ENCODE results near the gene TMEM17. TPM values are rescaled to one million over a fixed set of nuclear protein-coding genes. Genes with fewer than 3 reads are reported as not detected.

The TMEM17 gene
- total and polyA plus RNA-seq, 9 of the 15 experiments (the other 6 are each of a cell fraction or from before 2014, with no cell fraction given) = 0.58 to 2.2 (median 1.2) TPM

DNA sequence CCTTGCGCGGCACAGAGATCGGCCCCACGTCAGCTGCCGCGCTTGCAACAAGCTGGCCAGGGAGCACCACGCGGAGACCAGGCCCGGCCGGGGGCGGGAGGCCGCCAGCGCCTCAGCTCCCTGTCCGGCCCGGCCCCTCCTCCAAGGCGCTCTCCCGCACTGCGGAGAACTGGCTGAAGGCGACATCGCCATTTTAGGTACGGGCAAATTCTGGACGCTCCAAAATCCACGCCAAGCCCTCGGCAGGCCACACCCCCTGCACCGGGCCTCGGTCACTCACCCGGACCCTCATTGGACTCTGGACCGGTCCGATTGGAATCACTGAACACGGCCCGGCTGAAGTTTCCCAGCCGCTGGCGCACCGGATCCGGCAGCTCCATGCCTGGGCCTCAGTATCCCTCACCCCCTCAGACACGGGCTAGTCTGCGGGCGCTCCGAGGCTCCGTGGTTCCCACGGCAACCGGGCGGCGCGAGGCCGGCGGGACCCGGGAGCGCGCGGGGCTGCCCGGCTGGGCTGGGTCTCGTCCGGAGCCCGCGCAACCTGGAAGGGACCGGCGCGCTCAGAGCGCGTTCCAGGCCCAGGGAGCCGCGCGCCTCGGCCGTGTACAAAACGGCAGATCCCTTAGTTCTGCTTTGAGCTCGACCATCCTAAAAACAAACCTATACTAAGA lies at the start of gene TMEM17 (continued):
- TF ChIP-seq, protein P1, sequence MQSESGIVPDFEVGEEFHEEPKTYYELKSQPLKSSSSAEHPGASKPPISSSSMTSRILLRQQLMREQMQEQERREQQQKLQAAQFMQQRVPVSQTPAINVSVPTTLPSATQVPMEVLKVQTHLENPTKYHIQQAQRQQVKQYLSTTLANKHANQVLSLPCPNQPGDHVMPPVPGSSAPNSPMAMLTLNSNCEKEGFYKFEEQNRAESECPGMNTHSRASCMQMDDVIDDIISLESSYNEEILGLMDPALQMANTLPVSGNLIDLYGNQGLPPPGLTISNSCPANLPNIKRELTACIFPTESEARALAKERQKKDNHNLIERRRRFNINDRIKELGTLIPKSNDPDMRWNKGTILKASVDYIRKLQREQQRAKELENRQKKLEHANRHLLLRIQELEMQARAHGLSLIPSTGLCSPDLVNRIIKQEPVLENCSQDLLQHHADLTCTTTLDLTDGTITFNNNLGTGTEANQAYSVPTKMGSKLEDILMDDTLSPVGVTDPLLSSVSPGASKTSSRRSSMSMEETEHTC (IDR thresholded peaks at IDR 0.05) = no peak
- TF ChIP-seq ZNF830 (CRISPR knock-in tag; IDR thresholded peaks at IDR 0.05) (no peak), DACH1 (IDR thresholded peaks at IDR 0.05; ENCODE audit: partially characterized antibody) (no peak), ZNF324 (CRISPR knock-in tag; IDR thresholded peaks at IDR 0.05) (no peak), FIP1L1 (IDR thresholded peaks at IDR 0.05; ENCODE audit: low read depth, low read length, poor library complexity, severe bottlenecking) (peak; percentile 78), NR2C1 (IDR thresholded peaks at IDR 0.05) (no peak; the same call in 1 of the 2 replicates), NR2C1 (tag; IDR thresholded peaks at IDR 0.05) (peak; percentile 59), SMARCE1 (IDR thresholded peaks at IDR 0.05) (no peak), THRAP3 (IDR thresholded peaks at IDR 0.05; ENCODE audit: borderline replicate concordance) (no peak), NONO (IDR thresholded peaks at IDR 0.05; ENCODE audit: low read depth in 2 of 2, low read length in 1 of 2) (0 out of 4 replicates have a peak, but pooled peaks of 1 of the 2 experiments have one; percentile 20), NFYB (IDR thresholded peaks at IDR 0.05; ENCODE audit: extremely low read depth, insufficient read length) (no peak), SRF (CRISPR knock-in tag; IDR thresholded peaks at IDR 0.05) (peak in 1 of 2 experiments; percentile 42; a peak in 1 of 4 replicates), MAFG (tag; conservative IDR thresholded peaks at IDR 0.05) (no peak), ZNF316 (IDR thresholded peaks at IDR 0.05) (no peak), MAZ (CRISPR knock-in tag; conservative IDR thresholded peaks at IDR 0.05 in 1 of 2, IDR thresholded peaks at IDR 0.05 in 1 of 2) (peak; percentile 81 to 89), NR1H2 (CRISPR knock-in tag; IDR thresholded peaks at IDR 0.05) (no peak), MBD2 (IDR thresholded peaks at IDR 0.05; ENCODE audit: borderline replicate concordance, low read depth) (no peak), MAFK (IDR thresholded peaks at IDR 0.05; ENCODE audit: low read length) (no peak), ZNF12 (CRISPR knock-in tag; IDR thresholded peaks at IDR 0.05) (no peak), ADNP (tag; IDR thresholded peaks at IDR 0.05) (no peak)
- TF ChIP-seq, protein P2, sequence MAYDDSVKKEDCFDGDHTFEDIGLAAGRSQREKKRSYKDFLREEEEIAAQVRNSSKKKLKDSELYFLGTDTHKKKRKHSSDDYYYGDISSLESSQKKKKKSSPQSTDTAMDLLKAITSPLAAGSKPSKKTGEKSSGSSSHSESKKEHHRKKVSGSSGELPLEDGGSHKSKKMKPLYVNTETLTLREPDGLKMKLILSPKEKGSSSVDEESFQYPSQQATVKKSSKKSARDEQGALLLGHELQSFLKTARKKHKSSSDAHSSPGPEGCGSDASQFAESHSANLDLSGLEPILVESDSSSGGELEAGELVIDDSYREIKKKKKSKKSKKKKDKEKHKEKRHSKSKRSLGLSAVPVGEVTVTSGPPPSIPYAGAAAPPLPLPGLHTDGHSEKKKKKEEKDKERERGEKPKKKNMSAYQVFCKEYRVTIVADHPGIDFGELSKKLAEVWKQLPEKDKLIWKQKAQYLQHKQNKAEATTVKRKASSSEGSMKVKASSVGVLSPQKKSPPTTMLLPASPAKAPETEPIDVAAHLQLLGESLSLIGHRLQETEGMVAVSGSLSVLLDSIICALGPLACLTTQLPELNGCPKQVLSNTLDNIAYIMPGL (CRISPR knock-in tag; IDR thresholded peaks at IDR 0.05) = no peak
- TF ChIP-seq, protein P3, sequence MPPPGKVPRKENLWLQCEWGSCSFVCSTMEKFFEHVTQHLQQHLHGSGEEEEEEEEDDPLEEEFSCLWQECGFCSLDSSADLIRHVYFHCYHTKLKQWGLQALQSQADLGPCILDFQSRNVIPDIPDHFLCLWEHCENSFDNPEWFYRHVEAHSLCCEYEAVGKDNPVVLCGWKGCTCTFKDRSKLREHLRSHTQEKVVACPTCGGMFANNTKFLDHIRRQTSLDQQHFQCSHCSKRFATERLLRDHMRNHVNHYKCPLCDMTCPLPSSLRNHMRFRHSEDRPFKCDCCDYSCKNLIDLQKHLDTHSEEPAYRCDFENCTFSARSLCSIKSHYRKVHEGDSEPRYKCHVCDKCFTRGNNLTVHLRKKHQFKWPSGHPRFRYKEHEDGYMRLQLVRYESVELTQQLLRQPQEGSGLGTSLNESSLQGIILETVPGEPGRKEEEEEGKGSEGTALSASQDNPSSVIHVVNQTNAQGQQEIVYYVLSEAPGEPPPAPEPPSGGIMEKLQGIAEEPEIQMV (tag; conservative IDR thresholded peaks at IDR 0.05; ENCODE audit: low read depth) = no peak
- TF ChIP-seq, protein P4, sequence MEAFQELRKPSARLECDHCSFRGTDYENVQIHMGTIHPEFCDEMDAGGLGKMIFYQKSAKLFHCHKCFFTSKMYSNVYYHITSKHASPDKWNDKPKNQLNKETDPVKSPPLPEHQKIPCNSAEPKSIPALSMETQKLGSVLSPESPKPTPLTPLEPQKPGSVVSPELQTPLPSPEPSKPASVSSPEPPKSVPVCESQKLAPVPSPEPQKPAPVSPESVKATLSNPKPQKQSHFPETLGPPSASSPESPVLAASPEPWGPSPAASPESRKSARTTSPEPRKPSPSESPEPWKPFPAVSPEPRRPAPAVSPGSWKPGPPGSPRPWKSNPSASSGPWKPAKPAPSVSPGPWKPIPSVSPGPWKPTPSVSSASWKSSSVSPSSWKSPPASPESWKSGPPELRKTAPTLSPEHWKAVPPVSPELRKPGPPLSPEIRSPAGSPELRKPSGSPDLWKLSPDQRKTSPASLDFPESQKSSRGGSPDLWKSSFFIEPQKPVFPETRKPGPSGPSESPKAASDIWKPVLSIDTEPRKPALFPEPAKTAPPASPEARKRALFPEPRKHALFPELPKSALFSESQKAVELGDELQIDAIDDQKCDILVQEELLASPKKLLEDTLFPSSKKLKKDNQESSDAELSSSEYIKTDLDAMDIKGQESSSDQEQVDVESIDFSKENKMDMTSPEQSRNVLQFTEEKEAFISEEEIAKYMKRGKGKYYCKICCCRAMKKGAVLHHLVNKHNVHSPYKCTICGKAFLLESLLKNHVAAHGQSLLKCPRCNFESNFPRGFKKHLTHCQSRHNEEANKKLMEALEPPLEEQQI (IDR thresholded peaks at IDR 0.05) = no peak
